Umbilical cord (tissue), 1 donor: ENCODE measurements around the gene CBLL2. TPM values are rescaled to one million over a fixed set of nuclear protein-coding genes. Genes with fewer than 3 reads are reported as not detected.

Experiments
- total RNA-seq: library from RNA; depleted of rRNA; stranded (reverse); fragments of >200 nt; gene quantifications from one replicate; pipeline ENCODE4 v1.2.3, GENCODE V29; 2014; ENCODE audit warnings: low replicate concordance; ENCODE audit not compliant: insufficient read depth

The CBLL2 gene
- total RNA-seq, 1 donor from 2014 or later, result 3.9 TPM

Other genes with a start within 250 kb of the CBLL2 start
- 0.24 TPM for gene PHEX, start 240.6 kb upstream of the CBLL2 start, total RNA-seq